ENCODE data around the gene EXOC2. TPM values are rescaled to one million over a fixed set of nuclear protein-coding genes. Genes with fewer than 3 reads are reported as not detected.

Gene EXOC2
- total and polyA plus RNA-seq, 5 donors from 2014 or later: 33.1 to 43.6 (median 38.9) TPM

DNA sequence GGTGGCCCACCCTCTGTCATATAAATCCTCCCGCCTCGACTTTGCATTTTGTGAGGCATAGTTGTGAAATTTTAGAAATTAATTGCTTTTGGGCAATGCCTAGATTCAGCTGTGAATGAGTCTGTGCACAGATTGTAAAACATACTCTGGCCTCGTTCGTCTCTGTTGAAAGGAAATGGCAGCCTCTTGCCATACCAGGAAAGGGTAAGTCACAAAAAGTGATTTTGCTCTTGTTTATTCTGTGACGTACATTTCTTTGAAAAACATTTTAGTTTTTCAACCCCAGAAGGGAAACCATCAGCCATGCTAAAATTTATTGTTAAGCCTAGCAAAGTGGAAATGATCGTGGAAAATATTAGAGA lies 15.3 kb upstream of the EXOC2 start:
- Mint-ChIP-seq H3K36me3 (no peaks in the 10 kb centered on the region), H3K27ac (no peak overlapping the region), H3K4me3 (peak overlapping the region in 2 of 4 donors; percentile 5 to 45), H3K9me3 (no peaks in the 10 kb centered on the region), H3K4me1 (peaks cover 12 to 25% (median 20%) of the 10 kb centered on the region in 4 donors), H3K27me3 (peaks cover 11% of the 10 kb centered on the region)
- ATAC-seq (ENCODE audit: low read depth in 2 of 2) (no peak), DNase-seq (peak in 1 of 3 donors; percentile 45)
- Histone ChIP-seq H3K36me3 (ENCODE audit: control insufficient read depth, insufficient read depth, low read length) (no peaks in the 10 kb centered on the region), H3K27ac (ENCODE audit: insufficient read depth, low read length, poor library complexity, severe bottlenecking) (no peak overlapping the region), H3K9me3 (ENCODE audit: control insufficient read depth in 2 of 2, low read length in 2 of 2) (no peaks in the 10 kb centered on the region), H3K4me1 (ENCODE audit: control insufficient read depth, insufficient read depth, low read length, poor library complexity, severe bottlenecking) (peaks cover 15% of the 10 kb centered on the region), H3K27me3 (ENCODE audit: control insufficient read depth, insufficient read depth, low read length) (no peaks in the 10 kb centered on the region), H3K4me3 (ENCODE audit: low read depth, low read length) (no peak overlapping the region)

DNA sequence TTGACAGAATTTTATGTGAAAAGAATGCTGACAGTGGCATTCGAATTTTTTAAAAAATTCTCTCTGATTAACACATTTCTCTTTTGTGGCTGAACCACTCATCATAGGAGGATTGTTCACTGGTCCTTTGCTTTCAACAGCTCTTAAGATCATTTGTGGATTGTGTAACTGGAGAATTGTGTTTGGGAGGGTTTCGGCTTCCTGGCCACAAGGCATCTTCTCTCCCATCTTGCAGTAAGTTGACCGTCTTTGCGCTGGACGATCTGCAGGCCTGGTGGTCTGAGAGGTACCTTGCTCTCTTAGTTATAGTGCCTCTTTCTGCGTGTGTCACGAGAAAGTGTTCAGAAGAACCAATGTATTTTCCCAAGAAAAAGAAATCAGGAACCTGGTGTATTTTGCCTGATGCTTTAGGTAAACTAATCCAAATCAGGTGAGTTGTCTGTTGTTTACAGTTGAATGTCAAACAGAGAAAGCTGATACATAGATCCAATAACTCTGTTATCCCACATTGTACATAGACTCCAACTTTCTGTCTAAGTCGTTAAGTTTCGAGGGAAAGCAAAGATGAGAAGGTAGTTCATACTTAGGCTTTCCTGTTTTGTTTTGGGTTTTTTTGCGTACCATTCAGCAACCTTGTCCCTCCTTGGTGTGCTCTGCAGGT lies 14.8 kb upstream of the EXOC2 start:
- H3K27ac ChIP-seq (ENCODE audit: insufficient read depth, low read length, poor library complexity, severe bottlenecking): no peak overlapping the region
- no peaks in the 10 kb centered on the region for H3K36me3 Mint-ChIP-seq
- no peak for ATAC-seq (ENCODE audit: low read depth in 2 of 2)
- no peaks in the 10 kb centered on the region for H3K36me3 ChIP-seq (ENCODE audit: control insufficient read depth, insufficient read depth, low read length)
- peak overlapping the region in 1 of 4 donors; percentile 45 for H3K4me3 Mint-ChIP-seq
- no peak overlapping the region for H3K27ac Mint-ChIP-seq
- peaks cover 12 to 25% (median 20%) of the 10 kb centered on the region in 4 donors for H3K4me1 Mint-ChIP-seq
- H3K27me3 Mint-ChIP-seq: peaks cover 11% of the 10 kb centered on the region
- no peaks in the 10 kb centered on the region for H3K27me3 ChIP-seq (ENCODE audit: control insufficient read depth, insufficient read depth, low read length)
- no peaks in the 10 kb centered on the region for H3K9me3 Mint-ChIP-seq
- H3K4me1 ChIP-seq (ENCODE audit: control insufficient read depth, insufficient read depth, low read length, poor library complexity, severe bottlenecking): peaks cover 15% of the 10 kb centered on the region
- no peaks in the 10 kb centered on the region for H3K9me3 ChIP-seq (ENCODE audit: control insufficient read depth in 2 of 2, low read length in 2 of 2)
- no peak for DNase-seq
- no peak overlapping the region for H3K4me3 ChIP-seq (ENCODE audit: low read depth, low read length)

- Histone ChIP-seq H3K27ac (ENCODE audit: insufficient read depth, low read length, poor library complexity, severe bottlenecking) (no peak overlapping the region), H3K9me3 (ENCODE audit: control insufficient read depth in 2 of 2, low read length in 2 of 2) (no peaks in the 10 kb centered on the region), H3K36me3 (ENCODE audit: control insufficient read depth, insufficient read depth, low read length) (no peaks in the 10 kb centered on the region), H3K27me3 (ENCODE audit: control insufficient read depth, insufficient read depth, low read length) (no peaks in the 10 kb centered on the region), H3K4me1 (ENCODE audit: control insufficient read depth, insufficient read depth, low read length, poor library complexity, severe bottlenecking) (peaks cover 15% of the 10 kb centered on the region), H3K4me3 (ENCODE audit: low read depth, low read length) (no peak overlapping the region)
- DNase-seq: no peak
- no peaks in the 10 kb centered on the region for H3K9me3 Mint-ChIP-seq
- H3K36me3 Mint-ChIP-seq: no peaks in the 10 kb centered on the region
- H3K27ac Mint-ChIP-seq: no peak overlapping the region
- no peak for ATAC-seq (ENCODE audit: low read depth in 2 of 2)
- H3K4me3 Mint-ChIP-seq: no peak overlapping the region
- H3K4me1 Mint-ChIP-seq: peaks cover 12 to 25% (median 20%) of the 10 kb centered on the region in 4 donors
- peaks cover 11% of the 10 kb centered on the region for H3K27me3 Mint-ChIP-seq
These were observed 14.0 kb upstream of the EXOC2 start for GRCh38 chr6:706819-707381.

DNA sequence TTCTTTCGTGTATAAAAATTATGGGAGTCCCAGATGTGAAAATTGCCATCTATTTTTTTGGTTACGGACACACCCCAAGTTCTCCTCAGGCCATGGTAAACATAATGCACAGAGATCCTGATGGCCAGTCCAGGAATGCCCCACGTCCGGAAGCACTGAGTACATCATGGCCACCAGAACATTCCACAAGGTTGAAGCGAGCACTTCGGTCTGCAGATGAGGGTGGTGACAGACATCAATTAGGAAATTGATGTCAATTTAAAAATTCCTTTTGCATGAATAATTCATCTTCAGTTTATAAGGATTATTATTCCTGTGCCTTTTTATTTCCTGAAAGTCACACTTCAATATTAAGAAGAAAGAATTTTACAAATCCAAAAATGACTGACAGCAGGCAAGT lies 13.2 kb upstream of the EXOC2 start:
- H3K4me3 Mint-ChIP-seq: peak overlapping the region in 1 of 4 donors; percentile 13
- no peaks in the 10 kb centered on the region for H3K27me3 ChIP-seq (ENCODE audit: control insufficient read depth, insufficient read depth, low read length)
- H3K4me1 Mint-ChIP-seq: peaks cover 5 to 18% (median 13%) of the 10 kb centered on the region in 4 donors
- no peak for DNase-seq
- peaks cover 10% of the 10 kb centered on the region for H3K4me1 ChIP-seq (ENCODE audit: control insufficient read depth, insufficient read depth, low read length, poor library complexity, severe bottlenecking)
- peaks cover 11% of the 10 kb centered on the region for H3K27me3 Mint-ChIP-seq
- no peak overlapping the region for H3K27ac ChIP-seq (ENCODE audit: insufficient read depth, low read length, poor library complexity, severe bottlenecking)
- H3K9me3 Mint-ChIP-seq: no peaks in the 10 kb centered on the region
- no peak for ATAC-seq (ENCODE audit: low read depth in 2 of 2)
- no peaks in the 10 kb centered on the region for H3K36me3 ChIP-seq (ENCODE audit: control insufficient read depth, insufficient read depth, low read length)
- H3K27ac Mint-ChIP-seq: no peak overlapping the region
- H3K36me3 Mint-ChIP-seq: no peaks in the 10 kb centered on the region
- H3K9me3 ChIP-seq (ENCODE audit: control insufficient read depth in 2 of 2, low read length in 2 of 2): no peaks in the 10 kb centered on the region
- no peak overlapping the region for H3K4me3 ChIP-seq (ENCODE audit: low read depth, low read length)

GRCh38 chr6:705047-705446 lies 12.1 kb upstream of the EXOC2 start:
- Histone ChIP-seq H3K36me3 (ENCODE audit: control insufficient read depth, insufficient read depth, low read length) (no peaks in the 10 kb centered on the region), H3K9me3 (ENCODE audit: control insufficient read depth in 2 of 2, low read length in 2 of 2) (no peaks in the 10 kb centered on the region), H3K4me1 (ENCODE audit: control insufficient read depth, insufficient read depth, low read length, poor library complexity, severe bottlenecking) (no peaks in the 10 kb centered on the region), H3K4me3 (ENCODE audit: low read depth, low read length) (no peak overlapping the region), H3K27me3 (ENCODE audit: control insufficient read depth, insufficient read depth, low read length) (peaks cover 2% of the 10 kb centered on the region), H3K27ac (ENCODE audit: insufficient read depth, low read length, poor library complexity, severe bottlenecking) (no peak overlapping the region)
- DNase-seq: no peak
- H3K4me3 Mint-ChIP-seq: no peak overlapping the region
- no peaks in the 10 kb centered on the region for H3K9me3 Mint-ChIP-seq
- H3K27ac Mint-ChIP-seq: no peak overlapping the region
- H3K27me3 Mint-ChIP-seq: peaks cover 16% of the 10 kb centered on the region
- H3K4me1 Mint-ChIP-seq: peaks cover 0 to 12% (median 4%) of the 10 kb centered on the region in 4 donors
- no peaks in the 10 kb centered on the region for H3K36me3 Mint-ChIP-seq
- ATAC-seq (ENCODE audit: low read depth in 2 of 2): no peak

GRCh38 chr6:704046-704445 lies 11.1 kb upstream of the EXOC2 start:
- Histone ChIP-seq H3K9me3 (ENCODE audit: control insufficient read depth in 2 of 2, low read length in 2 of 2) (no peaks in the 10 kb centered on the region), H3K36me3 (ENCODE audit: control insufficient read depth, insufficient read depth, low read length) (no peaks in the 10 kb centered on the region), H3K27ac (ENCODE audit: insufficient read depth, low read length, poor library complexity, severe bottlenecking) (no peak overlapping the region), H3K4me3 (ENCODE audit: low read depth, low read length) (no peak overlapping the region), H3K4me1 (ENCODE audit: control insufficient read depth, insufficient read depth, low read length, poor library complexity, severe bottlenecking) (no peaks in the 10 kb centered on the region), H3K27me3 (ENCODE audit: control insufficient read depth, insufficient read depth, low read length) (peaks cover 2% of the 10 kb centered on the region)
- peaks cover 16% of the 10 kb centered on the region for H3K27me3 Mint-ChIP-seq
- H3K4me3 Mint-ChIP-seq: no peak overlapping the region
- H3K36me3 Mint-ChIP-seq: no peaks in the 10 kb centered on the region
- DNase-seq: no peak
- no peak for ATAC-seq (ENCODE audit: low read depth in 2 of 2)
- H3K4me1 Mint-ChIP-seq: peaks cover 0 to 6% (median 0%) of the 10 kb centered on the region in 4 donors
- H3K9me3 Mint-ChIP-seq: no peaks in the 10 kb centered on the region
- no peak overlapping the region for H3K27ac Mint-ChIP-seq

GRCh38 chr6:703552-703951 lies 10.6 kb upstream of the EXOC2 start:
- Mint-ChIP-seq H3K36me3 (no peaks in the 10 kb centered on the region), H3K4me3 (no peak overlapping the region), H3K27me3 (peaks cover 16% of the 10 kb centered on the region), H3K27ac (no peak overlapping the region), H3K9me3 (no peaks in the 10 kb centered on the region), H3K4me1 (peaks cover 0 to 6% (median 0%) of the 10 kb centered on the region in 4 donors)
- DNase-seq: no peak
- Histone ChIP-seq H3K9me3 (ENCODE audit: control insufficient read depth in 2 of 2, low read length in 2 of 2) (no peaks in the 10 kb centered on the region), H3K27me3 (ENCODE audit: control insufficient read depth, insufficient read depth, low read length) (peaks cover 2% of the 10 kb centered on the region), H3K4me1 (ENCODE audit: control insufficient read depth, insufficient read depth, low read length, poor library complexity, severe bottlenecking) (no peaks in the 10 kb centered on the region), H3K27ac (ENCODE audit: insufficient read depth, low read length, poor library complexity, severe bottlenecking) (no peak overlapping the region), H3K4me3 (ENCODE audit: low read depth, low read length) (no peak overlapping the region), H3K36me3 (ENCODE audit: control insufficient read depth, insufficient read depth, low read length) (no peaks in the 10 kb centered on the region)
- ATAC-seq (ENCODE audit: low read depth in 2 of 2): no peak
